OCI-LY3 (cell line): Measurements from ENCODE around the gene SELPLG.

Experiments
- CTCF ChIP-seq: fragments of 200-600, 300-600 bp; sonication (generic); IDR thresholded peaks from 2 replicates; pipeline ENCODE4 v1.5.1; 2014; ENCODE audit warnings: antibody characterized with exemption, low read length, low read depth
- EZH2phosphoT487 ChIP-seq: fragments of 200-600 bp; shearing (Covaris generic); IDR thresholded peaks from 2 replicates; pipeline ENCODE4 v1.6.1; 2018; ENCODE audit warnings: antibody characterized with exemption, mixed run types, low read depth

GRCh38 chr12:108634341-108634751 lies 652 bp upstream of the SELPLG start:
- peak; percentile 25 for TF ChIP-seq CTCF
- no peak for TF ChIP-seq EZH2phosphoT487
